Keratinocyte (primary cell): ENCODE data around the gene BRF1. TPM values are rescaled to one million over a fixed set of nuclear protein-coding genes. Genes with fewer than 3 reads are reported as not detected.

Source experiments
- DNase-seq: peaks from one replicate; pipeline ENCODE4 v3.0.0-alpha.2; 2011; ENCODE audit warnings: low read depth, missing footprints, low spot score
- FAIRE-seq: peaks from 2 replicates; lab custom pipeline; 2011; peaks lifted over from hg19 to GRCh38; lab: Jason Lieb, UNC
- H2AFZ ChIP-seq: 2 replicates; pipeline ENCODE4 v1.6.0; 2012; ENCODE audit warnings: low read length, control low read depth, inconsistent platforms; ENCODE audit not compliant: control insufficient read depth
- H3K27ac ChIP-seq: 2 replicates; pipeline ENCODE4 v1.5.1; 2011; ENCODE audit warnings: low read length; ENCODE audit not compliant: control insufficient read depth, insufficient read depth
- H3K27me3 ChIP-seq: 3 replicates; pipeline ENCODE4 v1.6.0; 2011; ENCODE audit warnings: low read length; ENCODE audit not compliant: control insufficient read depth, insufficient read depth; ENCODE audit errors: extremely low read depth
- H3K36me3 ChIP-seq, 2 experiments: 2 replicates in 1 of 2; 3 replicates in 1 of 2; pipeline ENCODE4 v1.5.1; 2011; ENCODE audit warnings: low read length in 2 of 2, mild to moderate bottlenecking in 1 of 2; ENCODE audit not compliant: control insufficient read depth in 2 of 2, insufficient read depth in 2 of 2; ENCODE audit errors: extremely low read depth in 1 of 2
- H3K4me1 ChIP-seq: 3 replicates; pipeline ENCODE4 v1.5.1; 2011; ENCODE audit warnings: low read length; ENCODE audit not compliant: control insufficient read depth, insufficient read depth; ENCODE audit errors: extremely low read depth
- H3K4me2 ChIP-seq: 3 replicates; pipeline ENCODE4 v1.6.0; 2011; ENCODE audit warnings: low read depth, low read length; ENCODE audit not compliant: control insufficient read depth, insufficient read depth; ENCODE audit errors: extremely low read depth
- H3K4me3 ChIP-seq, 3 experiments: fragments of 200-600 bp in 1 of 3; sonication (generic) in 1 of 3; 2 replicates in 2 of 3; 3 replicates in 1 of 3; pipeline ENCODE4 v1.5.1; 2011 to 2016; ENCODE audit warnings: low read length in 3 of 3, mild to moderate bottlenecking in 3 of 3, control low read depth in 2 of 3, inconsistent platforms in 1 of 3, low read depth in 1 of 3, mixed read lengths in 1 of 3, mixed run types in 1 of 3, moderate library complexity in 1 of 3; ENCODE audit not compliant: control insufficient read depth in 2 of 3, insufficient read depth in 2 of 3; ENCODE audit errors: extremely low read depth in 1 of 3
- H3K79me2 ChIP-seq: 2 replicates; pipeline ENCODE4 v1.6.0; 2012; ENCODE audit warnings: low read length; ENCODE audit not compliant: control insufficient read depth, insufficient read depth
- H3K9ac ChIP-seq: 3 replicates; pipeline ENCODE4 v1.6.0; 2011; ENCODE audit warnings: low read length; ENCODE audit not compliant: control insufficient read depth, insufficient read depth; ENCODE audit errors: extremely low read depth
- H3K9me1 ChIP-seq: 3 replicates; pipeline ENCODE4 v1.6.0; 2011; ENCODE audit warnings: low read length; ENCODE audit not compliant: control insufficient read depth, insufficient read depth; ENCODE audit errors: extremely low read depth
- H3K9me3 ChIP-seq: 2 replicates; pipeline ENCODE4 v1.5.1; 2012; ENCODE audit warnings: low read depth, low read length; ENCODE audit not compliant: control insufficient read depth
- H4K20me1 ChIP-seq: 3 replicates; pipeline ENCODE4 v1.6.0; 2011; ENCODE audit warnings: low read length; ENCODE audit not compliant: control insufficient read depth, insufficient read depth; ENCODE audit errors: extremely low read depth
- EZH2 ChIP-seq: IDR thresholded peaks from one replicate; pipeline ENCODE4 v1.6.1; 2012; ENCODE audit warnings: inconsistent platforms, mild to moderate bottlenecking, low read length, moderate library complexity
- dilution Hi-C: fragments of 300-500 bp; cut with MboI; formaldehyde crosslinking; loops from one replicate; pipeline ENCODE4 v1.7.0; 2020; ENCODE audit warnings: low sequenced_read_pairs; ENCODE audit not compliant: extremely low pct_ligation_motif_present
- polyA plus RNA-seq, 5 experiments: library from polyadenylated mRNA; depleted of rRNA in 3 of 5; stranded (reverse) in 3 of 5; stranded (forward) in 1 of 5; unstranded in 1 of 5; fragments of >200 nt; gene quantifications; 1 replicate in 1 of 5; 2 replicates in 3 of 5; 3 replicates in 1 of 5; pipeline versions ENCODE4 v1.2.1 to v1.2.3, GENCODE V29; 2011 to 2012; ENCODE audit warnings: missing spikeins in 2 of 5, low read depth in 1 of 5, low replicate concordance in 1 of 5
- TF ChIP-seq, protein P1 (sequence below), 3 experiments: IDR thresholded peaks in 1 of 3; conservative IDR thresholded peaks in 1 of 3; optimal IDR thresholded peaks in 1 of 3; 2 replicates in 2 of 3; 3 replicates in 1 of 3; pipeline versions ENCODE3 to v1.5.1; 2011; ENCODE audit warnings: low read length in 3 of 3, mild to moderate bottlenecking in 3 of 3, moderate library complexity in 2 of 3, control low read depth in 1 of 3, inconsistent platforms in 1 of 3; ENCODE audit not compliant: insufficient read depth in 2 of 3; ENCODE audit errors: extremely low read depth in 1 of 3

Gene BRF1
- polyA plus RNA-seq, 1 donor (not counting 4 experiments of a cell fraction or from before 2014, with no cell fraction given) = 6.5 TPM

DNA sequence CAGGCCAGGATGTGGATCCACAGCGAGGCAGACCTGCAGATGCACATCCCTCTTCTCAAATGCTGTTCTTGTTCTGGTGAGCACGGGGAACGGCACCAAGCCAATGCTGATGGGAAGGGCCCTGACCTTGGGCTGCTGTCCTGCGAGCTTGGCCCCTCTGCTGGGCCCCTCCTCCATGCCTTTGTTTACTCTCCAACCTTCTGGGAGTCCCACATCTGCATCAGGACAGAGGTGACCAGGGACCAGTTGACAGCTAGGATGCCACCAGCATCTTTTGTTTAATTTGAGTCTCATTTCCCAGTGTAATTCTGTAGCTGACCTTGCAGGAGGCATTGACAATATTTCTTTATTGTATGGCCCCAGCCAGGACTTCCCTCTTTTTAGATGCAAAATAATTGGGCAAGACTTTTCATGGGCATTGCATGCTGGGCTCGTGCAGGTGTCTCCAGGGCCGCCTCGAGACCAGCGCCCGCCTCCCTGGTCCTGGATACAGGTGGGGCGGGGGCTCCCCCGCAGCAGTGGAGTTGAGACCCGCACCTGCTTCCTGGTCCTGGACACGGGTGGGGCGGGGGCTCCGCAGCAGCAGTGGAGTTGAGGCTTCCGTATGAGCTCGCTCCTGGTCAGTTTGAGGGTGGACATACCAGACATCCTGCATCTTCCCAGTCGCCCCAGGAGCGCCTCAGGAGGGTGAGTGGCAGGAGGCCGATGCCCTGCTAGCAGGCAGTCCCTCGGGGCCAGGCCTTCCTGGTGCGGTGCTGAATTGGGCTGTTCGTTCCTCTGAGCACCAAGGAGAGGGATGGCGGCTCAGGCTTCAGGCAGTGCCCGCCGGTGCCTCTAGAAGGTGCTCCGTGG lies 25.1 kb upstream of the BRF1 start:
- no peaks in the 10 kb centered on the region for H3K9me3 ChIP-seq
- dilution Hi-C loops = no loop called here
- no peak overlapping the region for H3K4me2 ChIP-seq

DNA sequence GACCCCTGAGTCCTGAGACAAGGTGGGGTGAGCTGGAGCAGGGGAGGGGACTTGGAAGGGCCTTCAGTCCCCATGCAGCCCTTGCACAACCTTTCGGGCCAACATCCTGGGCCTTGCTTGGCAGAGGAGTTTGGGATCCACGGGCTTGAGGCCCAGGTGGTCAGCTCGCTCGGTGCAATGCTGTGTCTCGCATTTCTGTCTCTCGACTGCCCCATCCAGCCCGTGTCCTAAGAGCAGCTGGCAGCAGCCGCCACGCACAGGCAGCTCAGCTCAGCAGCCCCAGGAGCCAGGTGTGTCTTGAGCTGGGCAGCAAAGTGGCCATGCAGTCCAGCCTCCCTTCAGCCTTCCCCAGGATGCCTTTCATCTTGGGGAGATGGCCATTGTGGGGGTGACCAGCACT lies 24.5 kb upstream of the BRF1 start:
- Histone ChIP-seq H2AFZ (no peak overlapping the region), H3K9ac (no peak overlapping the region), H3K4me1 (no peaks in the 10 kb centered on the region), H3K27me3 (no peaks in the 10 kb centered on the region), H3K4me3 (no peak overlapping the region), H4K20me1 (peaks cover 2% of the 10 kb centered on the region), H3K79me2 (peaks cover 40% of the 10 kb centered on the region), H3K27ac (no peak overlapping the region), H3K36me3 (no peaks in the 10 kb centered on the region), H3K9me1 (no peaks in the 10 kb centered on the region), H3K4me2 (no peak overlapping the region), H3K9me3 (no peaks in the 10 kb centered on the region)
- FAIRE-seq = no peak
- dilution Hi-C loops = no loop called here
- no peak for DNase-seq
- TF ChIP-seq, protein P1, sequence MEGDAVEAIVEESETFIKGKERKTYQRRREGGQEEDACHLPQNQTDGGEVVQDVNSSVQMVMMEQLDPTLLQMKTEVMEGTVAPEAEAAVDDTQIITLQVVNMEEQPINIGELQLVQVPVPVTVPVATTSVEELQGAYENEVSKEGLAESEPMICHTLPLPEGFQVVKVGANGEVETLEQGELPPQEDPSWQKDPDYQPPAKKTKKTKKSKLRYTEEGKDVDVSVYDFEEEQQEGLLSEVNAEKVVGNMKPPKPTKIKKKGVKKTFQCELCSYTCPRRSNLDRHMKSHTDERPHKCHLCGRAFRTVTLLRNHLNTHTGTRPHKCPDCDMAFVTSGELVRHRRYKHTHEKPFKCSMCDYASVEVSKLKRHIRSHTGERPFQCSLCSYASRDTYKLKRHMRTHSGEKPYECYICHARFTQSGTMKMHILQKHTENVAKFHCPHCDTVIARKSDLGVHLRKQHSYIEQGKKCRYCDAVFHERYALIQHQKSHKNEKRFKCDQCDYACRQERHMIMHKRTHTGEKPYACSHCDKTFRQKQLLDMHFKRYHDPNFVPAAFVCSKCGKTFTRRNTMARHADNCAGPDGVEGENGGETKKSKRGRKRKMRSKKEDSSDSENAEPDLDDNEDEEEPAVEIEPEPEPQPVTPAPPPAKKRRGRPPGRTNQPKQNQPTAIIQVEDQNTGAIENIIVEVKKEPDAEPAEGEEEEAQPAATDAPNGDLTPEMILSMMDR (optimal IDR thresholded peaks at IDR 0.05 in 1 of 3, IDR thresholded peaks at IDR 0.05 in 1 of 3, conservative IDR thresholded peaks at IDR 0.05 in 1 of 3; ENCODE audit: extremely low read depth in 1 of 3, insufficient read depth in 2 of 3, low read length in 3 of 3) = no peak
- no peak for TF ChIP-seq EZH2

More for the DNA sequence above, 25.1 kb upstream of the BRF1 start:
- H3K27ac ChIP-seq = no peak overlapping the region
- no peaks in the 10 kb centered on the region for H3K36me3 ChIP-seq
- peaks cover 36% of the 10 kb centered on the region for H3K79me2 ChIP-seq
- H4K20me1 ChIP-seq = peaks cover 2% of the 10 kb centered on the region
- H3K9me1 ChIP-seq = no peaks in the 10 kb centered on the region
- H3K4me3 ChIP-seq = no peak overlapping the region
- TF ChIP-seq EZH2 = no peak
- TF ChIP-seq, protein P1 (optimal IDR thresholded peaks at IDR 0.05 in 1 of 3, IDR thresholded peaks at IDR 0.05 in 1 of 3, conservative IDR thresholded peaks at IDR 0.05 in 1 of 3; ENCODE audit: extremely low read depth in 1 of 3, insufficient read depth in 2 of 3, low read length in 3 of 3) = no peak
- no peak overlapping the region for H3K9ac ChIP-seq
- DNase-seq (no peak), FAIRE-seq (no peak)
- H3K27me3 ChIP-seq = no peaks in the 10 kb centered on the region
- no peak overlapping the region for H2AFZ ChIP-seq
- no peaks in the 10 kb centered on the region for H3K4me1 ChIP-seq
